ENCODE data around the gene LAPTM5.
"Not testable (repeated sequence)": the region's sequence is repeated elsewhere in the genome, so short reads cannot be mapped to it uniquely, and the experiment has no call there.

LAPTM5 gene

GRCh38 chr1:30768830-30769718 lies 11.5 kb upstream of the LAPTM5 start:
- no peak for DNase-seq

DNA sequence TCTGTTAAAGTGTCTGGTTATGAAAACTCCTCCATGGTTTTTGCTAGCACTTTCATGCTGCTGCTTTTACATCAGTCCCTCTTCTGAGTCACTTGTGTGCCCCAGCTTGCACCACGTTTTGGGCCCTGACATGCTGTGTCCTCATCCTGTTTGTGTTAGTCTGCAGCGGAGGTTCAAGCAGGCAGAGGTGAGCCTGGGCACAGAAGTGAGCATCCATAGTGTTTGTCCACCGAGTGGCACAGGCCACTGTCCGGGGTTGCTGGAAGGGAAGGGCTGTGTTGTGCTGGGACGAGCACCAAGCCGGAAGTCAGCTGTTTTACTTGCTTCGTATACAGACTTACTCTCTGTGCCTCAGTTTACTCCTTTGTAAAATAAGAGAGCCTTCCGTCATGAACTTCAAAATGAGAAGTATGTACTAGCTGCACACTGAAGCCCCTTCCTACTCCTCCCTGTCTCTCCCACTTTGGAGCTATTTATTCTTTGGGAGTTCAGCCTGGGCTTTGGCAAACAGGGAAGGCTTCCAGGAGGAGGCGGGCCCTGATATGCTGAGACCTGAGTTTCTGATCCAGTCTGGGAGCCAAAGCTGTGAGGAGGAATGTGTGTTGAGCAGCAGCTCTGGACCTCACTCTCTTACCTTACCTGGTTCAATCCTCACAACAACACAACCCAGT lies 10.7 kb upstream of the LAPTM5 start:
- DNase-seq = no peak

DNA sequence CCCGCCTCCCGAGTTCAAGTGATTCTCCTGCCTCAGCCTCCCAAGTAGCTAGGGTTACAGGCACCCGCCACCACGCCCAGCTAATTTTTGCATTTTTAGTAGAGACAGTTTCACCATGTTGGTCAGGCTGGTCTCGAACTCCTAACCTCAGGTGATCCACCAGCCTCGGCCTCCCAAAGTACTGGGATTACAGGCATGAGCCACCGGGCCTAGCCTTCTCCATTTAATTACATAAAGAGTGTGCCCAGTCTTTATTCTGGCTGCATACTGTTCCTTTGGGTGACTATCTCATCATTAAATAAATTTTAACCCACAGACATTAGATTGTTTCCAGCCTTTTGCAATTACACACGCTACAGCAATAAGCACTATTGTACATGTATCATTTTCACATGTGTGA lies 9.4 kb upstream of the LAPTM5 start:
- DNase-seq = not testable (repeated sequence)

DNA sequence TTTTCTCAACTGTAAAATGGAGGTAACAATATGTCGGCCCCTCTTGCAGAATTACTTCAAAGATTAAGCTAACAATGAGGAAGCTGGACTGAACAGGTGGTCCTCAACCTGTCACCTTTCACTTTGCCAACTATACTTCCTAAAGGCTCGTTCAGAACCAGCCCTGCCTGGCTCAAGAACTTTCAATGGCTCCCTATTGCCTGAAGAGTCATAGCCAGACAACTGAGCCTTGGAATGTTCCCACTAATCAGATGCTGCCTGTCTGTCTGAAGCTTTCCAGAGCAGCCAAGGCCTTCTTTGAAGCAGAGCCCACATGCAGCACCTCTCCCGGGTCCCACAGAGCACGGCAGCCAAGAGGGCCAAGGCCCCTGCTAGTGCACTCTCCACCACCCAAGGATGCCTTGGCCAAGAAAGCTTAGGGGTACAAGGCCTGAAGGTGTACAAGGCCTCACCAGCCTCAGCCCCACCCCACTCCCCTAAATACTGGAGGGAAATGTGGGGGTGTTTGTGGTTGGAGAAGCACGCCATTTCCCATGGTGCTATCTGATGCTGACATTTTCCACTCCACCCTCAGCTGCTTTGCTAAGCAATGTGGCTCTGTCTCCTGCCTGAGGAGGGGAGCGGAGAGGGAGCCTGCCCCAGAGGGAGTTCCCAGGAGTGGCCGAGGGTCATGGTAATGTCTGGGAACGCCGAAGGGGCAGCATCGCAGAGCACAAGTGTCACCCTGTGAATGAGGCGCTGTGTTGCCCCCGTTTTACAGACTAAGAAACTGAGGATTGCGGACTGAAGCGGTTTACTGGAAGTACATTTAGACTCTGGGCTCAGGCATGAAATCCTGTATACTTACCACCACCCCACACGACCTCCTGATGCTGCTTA lies 8.2 kb upstream of the LAPTM5 start:
- DNase-seq = no peak

- no peak for DNase-seq
Measured at GRCh38 chr1:30764939-30765555, 7.5 kb upstream of the LAPTM5 start.

- no peak for DNase-seq
Measured at GRCh38 chr1:30764396-30764795, 6.8 kb upstream of the LAPTM5 start.

GRCh38 chr1:30763651-30764248 lies 6.2 kb upstream of the LAPTM5 start:
- no peak for DNase-seq

GRCh38 chr1:30762930-30763650 lies 5.5 kb upstream of the LAPTM5 start:
- no peak for DNase-seq

DNA sequence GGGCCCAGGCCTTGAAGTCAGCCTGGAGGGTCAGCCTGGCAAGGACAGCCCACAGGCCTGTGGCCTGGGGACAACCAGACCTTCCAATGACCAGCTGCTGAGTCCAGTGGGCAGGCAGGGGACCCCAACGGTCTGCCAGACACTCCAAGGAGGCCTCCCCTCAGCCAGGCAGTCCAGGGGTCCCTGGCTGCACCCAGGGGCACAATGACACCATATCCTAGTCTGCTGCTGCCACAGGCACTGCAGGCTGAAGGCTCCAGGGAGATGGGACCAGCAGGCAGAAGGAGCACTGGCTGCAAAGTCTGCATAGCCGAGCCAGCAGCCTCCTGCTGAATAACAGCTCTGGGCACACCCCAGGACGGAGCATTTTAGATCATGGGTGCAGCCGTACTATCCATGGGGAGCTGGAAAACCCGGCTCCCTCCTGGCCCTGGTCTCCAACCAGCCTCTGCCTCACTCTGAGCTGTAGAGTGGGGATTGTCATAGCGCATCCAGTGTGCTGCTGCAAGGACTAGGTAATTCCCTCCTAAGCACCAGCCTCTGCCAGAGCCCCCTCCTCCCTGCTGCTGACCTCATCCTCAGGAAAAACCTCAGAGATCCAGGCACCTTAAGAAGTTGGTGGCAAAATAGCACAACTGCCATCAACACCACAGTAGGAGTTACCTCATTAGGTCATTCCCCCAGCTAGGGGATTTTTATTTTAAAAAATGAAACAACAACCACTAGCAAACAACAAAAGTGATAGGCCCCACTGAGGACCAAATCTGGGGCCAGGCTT lies 4.8 kb upstream of the LAPTM5 start:
- DNase-seq = no peak

GRCh38 chr1:30761381-30762151 lies 4.0 kb upstream of the LAPTM5 start:
- DNase-seq = no peak

GRCh38 chr1:30760596-30761324 lies 3.2 kb upstream of the LAPTM5 start:
- DNase-seq = no peak

- DNase-seq = peak; percentile 85
Measured at GRCh38 chr1:30759718-30760281, 2.2 kb upstream of the LAPTM5 start.

DNA sequence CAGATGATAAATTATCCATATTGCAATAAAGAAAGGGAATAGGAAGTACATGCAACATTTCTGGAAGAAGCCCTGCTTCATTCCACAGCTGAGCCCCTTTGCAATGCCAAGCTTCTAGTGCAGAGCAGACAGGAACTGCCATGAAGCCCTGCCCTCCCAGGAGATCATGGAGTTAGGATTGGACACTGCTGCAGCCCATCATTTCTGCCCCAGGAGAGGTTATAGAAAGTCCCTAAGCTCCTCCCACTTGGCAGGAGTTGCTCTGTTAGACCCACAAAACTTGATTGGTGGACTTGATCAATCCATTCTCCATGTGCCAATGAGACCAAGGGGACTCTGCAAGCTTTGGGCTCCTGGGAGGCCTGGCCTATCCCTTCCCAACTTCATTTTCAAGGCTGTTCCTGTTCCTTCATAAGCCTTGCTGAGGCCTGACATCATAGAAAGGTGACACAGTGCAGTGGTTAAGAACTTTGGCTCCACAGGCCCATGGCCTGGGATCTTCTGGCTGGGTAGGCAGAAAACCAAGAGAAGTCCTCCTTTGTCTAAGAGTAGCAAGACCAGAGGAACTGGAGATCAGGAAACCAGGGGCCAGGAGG lies 1.3 kb upstream of the LAPTM5 start:
- DNase-seq = no peak

GRCh38 chr1:30758121-30758688 lies 631 bp upstream of the LAPTM5 start:
- no peak for DNase-seq

DNA sequence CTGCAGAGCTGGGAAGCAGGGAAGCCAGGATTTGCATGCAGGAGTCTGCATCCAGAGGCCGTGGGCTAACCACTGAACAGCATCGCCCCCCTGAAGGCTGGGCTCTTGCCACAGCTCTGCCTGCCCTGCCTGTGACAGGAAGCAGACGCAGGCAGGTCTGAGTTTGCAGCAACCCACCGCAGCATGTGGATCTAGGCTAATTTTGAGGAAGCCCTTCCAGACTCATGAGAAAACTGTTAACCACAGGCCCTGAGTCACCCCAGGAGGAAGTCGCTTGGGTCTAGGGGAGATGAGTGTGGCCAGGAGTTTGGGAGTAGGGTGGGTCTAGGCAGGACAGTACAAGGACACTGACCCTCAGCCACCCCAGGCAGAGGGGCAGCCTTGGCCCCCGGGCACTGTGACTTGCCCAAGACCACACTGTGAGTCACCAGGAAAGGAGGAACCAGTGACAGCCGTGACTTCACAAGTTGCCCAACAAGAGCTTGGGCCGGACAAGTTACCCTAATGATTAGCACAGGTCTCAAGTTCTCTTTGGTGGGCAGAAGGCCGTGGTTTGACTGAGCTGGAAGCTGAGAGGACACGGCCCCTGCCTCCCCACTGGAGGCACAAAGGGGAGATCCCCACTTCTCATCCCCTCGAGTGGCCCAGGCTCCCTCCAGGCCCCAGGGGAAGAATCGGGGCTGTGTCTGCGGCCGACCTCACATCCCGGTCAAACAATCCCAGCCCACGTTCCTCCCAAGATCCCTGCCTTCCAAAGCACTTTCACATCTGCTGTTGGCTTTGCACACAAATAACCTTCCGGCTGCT lies 826 bp downstream of the LAPTM5 start:
- peak; percentile 87 for DNase-seq

- DNase-seq = no peak
Measured at GRCh38 chr1:30756206-30756544, 1.4 kb downstream of the LAPTM5 start.

- no peak for DNase-seq
Measured at GRCh38 chr1:30755746-30756145, 1.8 kb downstream of the LAPTM5 start.

All from activated effector memory CD4-positive, alpha-beta T cell treated with anti-CD3 and anti-CD28 coated beads, Interleukin-2, amount 50 U/mL, for 16 hours (primary cell).